B cell (primary cell): Measurements from ENCODE around the gene ATL1. TPM values are rescaled to one million over a fixed set of nuclear protein-coding genes. Genes with fewer than 3 reads are reported as not detected.

ENCODE experiments used
- ATAC-seq: fragments of 200-7000 bp; cut with Tn5 transposase; one replicate; pipeline ENCODE4 v1.10.0; 2021; ENCODE audit warnings: low read depth, mild to moderate bottlenecking, moderate number of reproducible peaks, moderate library complexity
- CTCF ChIA-PET: fragments of 350-600 bp; sonication (Branson Sonifier 250); formaldehyde crosslinking; loops from one replicate; lab custom pipeline; 2021; ENCODE audit warnings: antibody characterized with exemption, inconsistent platforms; lab: Charles Lee
- POLR2A ChIA-PET: fragments of 350-600 bp; sonication (Branson Sonifier 250); formaldehyde crosslinking; loops from one replicate; lab custom pipeline; 2021; ENCODE audit warnings: antibody characterized with exemption; lab: Charles Lee
- DNase-seq: peaks from one replicate; pipeline ENCODE4 v3.0.0; 2013
- H2AFZ ChIP-seq: 2 replicates; pipeline ENCODE4 v1.6.1; 2012; ENCODE audit warnings: mild to moderate bottlenecking, low read depth, low read length; ENCODE audit not compliant: insufficient read depth, poor library complexity, severe bottlenecking
- H3K27ac ChIP-seq, 2 donors: 1 replicate in 1 of 2; 2 replicates in 1 of 2; pipeline ENCODE4 v1.5.1; 2012 to 2013; ENCODE audit warnings: low read length in 2 of 2, mild to moderate bottlenecking in 2 of 2, moderate library complexity in 1 of 2
- H3K27me3 ChIP-seq, 4 experiments: fragments of 200-600 bp in 1 of 4; sonication (generic) in 1 of 4; replicated peaks in 1 of 4; 1 replicate in 2 of 4; 2 replicates in 2 of 4; pipeline versions ENCODE4 v1.6.1 to v1.7.0; 2013 to 2016; ENCODE audit warnings: low read length in 3 of 4, mild to moderate bottlenecking in 2 of 4, mixed read lengths in 1 of 4, moderate library complexity in 1 of 4; ENCODE audit not compliant: insufficient read depth in 4 of 4, control insufficient read depth in 3 of 4; ENCODE audit errors: control extremely low read depth in 1 of 4
- H3K36me3 ChIP-seq, 2 experiments: replicated peaks in 1 of 2; 1 replicate in 1 of 2; 2 replicates in 1 of 2; pipeline versions ENCODE4 v1.6.1 to v1.7.1; 2013; ENCODE audit warnings: low read length in 1 of 2; ENCODE audit not compliant: insufficient read depth in 2 of 2, control insufficient read depth in 1 of 2; ENCODE audit errors: control extremely low read depth in 1 of 2, extremely low read depth in 1 of 2
- H3K4me1 ChIP-seq, 2 donors: fragments of 200-600 bp in 1 of 2; sonication (generic) in 1 of 2; 1 replicate in 1 of 2; 2 replicates in 1 of 2; pipeline versions ENCODE4 v1.5.1 to v1.6.1; 2013 to 2017; ENCODE audit warnings: low read length in 2 of 2; ENCODE audit not compliant: control insufficient read depth in 2 of 2, insufficient read depth in 2 of 2
- H3K4me2 ChIP-seq: replicated peaks from 2 replicates; pipeline ENCODE3; 2012; ENCODE audit warnings: mild to moderate bottlenecking, low read depth, low read length; ENCODE audit not compliant: poor library complexity, severe bottlenecking
- H3K4me3 ChIP-seq, 5 experiments: fragments of 200-600 bp in 1 of 5; sonication (generic) in 1 of 5; 1 replicate in 3 of 5; 2 replicates in 2 of 5; pipeline versions ENCODE4 v1.5.1 to v1.7.0; 2011 to 2016; ENCODE audit warnings: low read length in 4 of 5, mild to moderate bottlenecking in 4 of 5, low read depth in 2 of 5, control low read depth in 1 of 5, moderate library complexity in 1 of 5; ENCODE audit not compliant: insufficient read depth in 1 of 5; ENCODE audit errors: control extremely low read depth in 1 of 5, extremely low read depth in 1 of 5
- H3K79me2 ChIP-seq: fragments of 200-600 bp; sonication (generic); one replicate; pipeline ENCODE4 v1.6.0; 2016; ENCODE audit warnings: low read length; ENCODE audit not compliant: control insufficient read depth, insufficient read depth
- H3K9ac ChIP-seq: fragments of 200-600 bp; sonication (generic); 2 replicates; pipeline ENCODE4 v1.6.1; 2017; ENCODE audit warnings: mild to moderate bottlenecking, low read length, moderate library complexity
- H3K9me3 ChIP-seq, 3 donors: one replicate each; pipeline versions ENCODE4 v1.6.1 to v1.7.1; 2013; ENCODE audit warnings: low read length in 2 of 3; ENCODE audit not compliant: control insufficient read depth in 2 of 3, insufficient read depth in 1 of 3; ENCODE audit errors: control extremely low read depth in 1 of 3
- H4K20me1 ChIP-seq: 2 replicates; pipeline ENCODE4 v1.6.0; 2012; ENCODE audit warnings: mild to moderate bottlenecking, low read length; ENCODE audit not compliant: insufficient read depth, control insufficient read depth, poor library complexity, severe bottlenecking
- H3K27ac Mint-ChIP-seq: one replicate; pipeline ENCODE4 v1.8.0; 2021; ENCODE audit warnings: mixed read lengths
- H3K27me3 Mint-ChIP-seq: one replicate; pipeline ENCODE4 v1.8.0; 2021; ENCODE audit warnings: mixed read lengths
- H3K4me1 Mint-ChIP-seq: one replicate; pipeline ENCODE4 v1.8.0; 2021; ENCODE audit warnings: mixed read lengths
- H3K4me3 Mint-ChIP-seq: one replicate; pipeline ENCODE4 v1.8.0; 2021; ENCODE audit warnings: mixed read lengths
- H3K9me3 Mint-ChIP-seq: one replicate; pipeline ENCODE4 v1.8.0; 2022; ENCODE audit warnings: mixed read lengths; ENCODE audit not compliant: insufficient read depth
- EZH2 ChIP-seq: IDR thresholded peaks from 2 replicates; pipeline ENCODE4 v1.6.1; 2012; ENCODE audit warnings: borderline replicate concordance, low read depth, mild to moderate bottlenecking, moderate library complexity, low read length; ENCODE audit not compliant: insufficient read depth, poor library complexity, severe bottlenecking
- WGBS: methylation state at CpG from one replicate; pipeline ENCODE4 v1.1.5; 2013; ENCODE audit warnings: missing lambda C conversion rate; ENCODE audit not compliant: insufficient coverage; 5-methylcytosine and 5-hydroxymethylcytosine counted together
- intact Hi-C: fragments of 100-400 bp; cut with micrococcal nuclease; formaldehyde crosslinking; loops from one replicate; pipeline ENCODE4 v1.10.0; 2022
- polyA plus RNA-seq: library from polyadenylated mRNA; depleted of rRNA; stranded (reverse); fragments of >200 nt; gene quantifications from 2 replicates; pipeline ENCODE4 v1.2.3, GENCODE V29; 2012
- total RNA-seq, 2 donors: library from RNA; stranded (reverse); fragments of 120-200 nt in 1 of 2; gene quantifications; 1 replicate in 1 of 2; 2 replicates in 1 of 2; pipeline versions ENCODE4 v1.2.3 to v1.2.4, GENCODE V29; 2013 to 2022
- TF ChIP-seq, protein P1 (sequence below): fragments of 200-600 bp; IDR thresholded peaks from one replicate; pipeline ENCODE4 v1.8.0; 2022; ENCODE audit warnings: antibody characterized with exemption, mild to moderate bottlenecking

The ATL1 gene
- total and polyA plus RNA-seq, 2 donors (not counting 1 experiment from before 2014, with no cell fraction given): 2.9 TPM

DNA sequence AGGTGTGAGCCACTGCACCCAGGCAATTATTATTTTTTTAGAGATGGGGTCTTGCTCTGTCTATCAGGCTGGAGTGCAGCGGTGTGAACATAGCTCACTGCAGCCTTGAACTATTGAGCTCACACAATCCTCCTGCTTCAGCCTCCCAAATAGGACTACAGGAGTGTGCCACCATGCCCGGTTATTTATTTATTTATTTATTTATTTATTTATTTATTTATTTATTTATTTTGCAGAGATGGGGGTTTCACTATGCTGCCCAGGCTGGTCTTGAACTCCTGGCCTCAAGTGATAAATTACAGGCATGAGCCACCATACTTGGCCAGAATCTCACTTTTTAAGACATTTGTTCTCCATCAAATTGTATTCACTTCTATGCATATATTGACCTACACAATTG is 56.3 kb downstream of the ATL1 start:
- Histone ChIP-seq H3K4me2 (no peak overlapping the region), H3K27ac (no peak overlapping the region), H3K36me3 (no peaks in the 10 kb centered on the region), H3K4me3 (no peak overlapping the region), H3K27me3 (no peaks in the 10 kb centered on the region), H3K79me2 (no peaks in the 10 kb centered on the region), H3K9me3 (no peaks in the 10 kb centered on the region), H4K20me1 (no peaks in the 10 kb centered on the region), H3K4me1 (no peaks in the 10 kb centered on the region), H2AFZ (no peak overlapping the region), H3K9ac (no peak overlapping the region)
- DNase-seq (no peak), ATAC-seq (no peak)
- CTCF ChIA-PET: interaction anchor here (1.1 to 2.9 kb wide), 5 partner anchors 12 to 244 kb away, joined by 4 to 13 read pairs (median 10); no protein-coding TSS in a partner anchor
- H3K27me3 Mint-ChIP-seq: no peaks in the 10 kb centered on the region
- intact Hi-C loops: no loop called here
- TF ChIP-seq EZH2: no peak
- TF ChIP-seq, protein P1, sequence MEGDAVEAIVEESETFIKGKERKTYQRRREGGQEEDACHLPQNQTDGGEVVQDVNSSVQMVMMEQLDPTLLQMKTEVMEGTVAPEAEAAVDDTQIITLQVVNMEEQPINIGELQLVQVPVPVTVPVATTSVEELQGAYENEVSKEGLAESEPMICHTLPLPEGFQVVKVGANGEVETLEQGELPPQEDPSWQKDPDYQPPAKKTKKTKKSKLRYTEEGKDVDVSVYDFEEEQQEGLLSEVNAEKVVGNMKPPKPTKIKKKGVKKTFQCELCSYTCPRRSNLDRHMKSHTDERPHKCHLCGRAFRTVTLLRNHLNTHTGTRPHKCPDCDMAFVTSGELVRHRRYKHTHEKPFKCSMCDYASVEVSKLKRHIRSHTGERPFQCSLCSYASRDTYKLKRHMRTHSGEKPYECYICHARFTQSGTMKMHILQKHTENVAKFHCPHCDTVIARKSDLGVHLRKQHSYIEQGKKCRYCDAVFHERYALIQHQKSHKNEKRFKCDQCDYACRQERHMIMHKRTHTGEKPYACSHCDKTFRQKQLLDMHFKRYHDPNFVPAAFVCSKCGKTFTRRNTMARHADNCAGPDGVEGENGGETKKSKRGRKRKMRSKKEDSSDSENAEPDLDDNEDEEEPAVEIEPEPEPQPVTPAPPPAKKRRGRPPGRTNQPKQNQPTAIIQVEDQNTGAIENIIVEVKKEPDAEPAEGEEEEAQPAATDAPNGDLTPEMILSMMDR: no peak
- POLR2A ChIA-PET: no interaction called here
- WGBS: no CpG with 5 or more reads among the region's 2 CpGs
- H3K9me3 Mint-ChIP-seq: no peaks in the 10 kb centered on the region
- no peak overlapping the region for H3K4me3 Mint-ChIP-seq
- no peak overlapping the region for H3K27ac Mint-ChIP-seq
- H3K4me1 Mint-ChIP-seq: peaks cover 5% of the 10 kb centered on the region

DNA sequence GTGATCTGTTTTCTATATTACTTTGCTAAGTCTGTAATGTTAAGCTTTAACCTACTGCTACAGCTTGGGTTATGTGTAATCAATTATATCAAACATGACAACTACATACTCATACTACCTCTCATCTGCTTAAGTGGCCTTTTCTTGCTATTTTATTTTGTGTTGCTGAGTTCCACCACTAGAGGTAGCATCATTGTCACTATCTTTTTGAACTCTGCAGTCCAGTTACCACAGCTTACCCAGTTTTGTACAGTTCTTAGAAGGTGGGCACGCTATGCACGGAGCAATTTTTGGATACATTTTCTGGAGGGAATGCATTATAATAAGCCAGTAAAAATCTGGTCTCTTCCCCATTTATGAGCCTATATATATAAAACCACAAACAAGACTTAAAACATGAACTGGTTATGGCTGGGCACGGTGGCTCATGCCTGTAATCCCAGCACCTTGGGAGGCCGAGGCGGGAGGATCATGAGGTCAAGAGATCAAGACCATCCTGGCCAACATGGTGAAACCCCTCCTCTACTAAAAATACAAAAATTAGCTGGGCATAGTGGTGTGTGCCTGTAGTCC is 59.7 kb downstream of the ATL1 start:
- Histone ChIP-seq H2AFZ (no peak overlapping the region), H3K9ac (no peak overlapping the region), H3K79me2 (no peaks in the 10 kb centered on the region), H3K4me2 (no peak overlapping the region), H3K4me3 (no peak overlapping the region), H4K20me1 (no peaks in the 10 kb centered on the region), H3K27me3 (no peaks in the 10 kb centered on the region), H3K9me3 (no peaks in the 10 kb centered on the region), H3K27ac (no peak overlapping the region), H3K4me1 (no peaks in the 10 kb centered on the region), H3K36me3 (no peaks in the 10 kb centered on the region)
- Mint-ChIP-seq H3K4me1 (peaks cover 5% of the 10 kb centered on the region), H3K27ac (no peak overlapping the region), H3K9me3 (no peaks in the 10 kb centered on the region), H3K4me3 (no peak overlapping the region), H3K27me3 (no peaks in the 10 kb centered on the region)
- no peak for ATAC-seq
- intact Hi-C loops: loop anchor here (1.0 kb wide), 2 partner anchors 95 to 159 kb away; no protein-coding TSS in a partner anchor
- 100% methylated on average over 1 of the region's 5 CpGs for WGBS
- ChIA-PET CTCF (interaction anchor here (0.7 to 4.0 kb wide), 19 partner anchors 9 to 247 kb away, joined by 3 to 90 read pairs (median 4); no protein-coding TSS in a partner anchor), POLR2A (interaction anchor here (0.6 kb wide), 1 partner anchor 97 kb away, joined by 4 read pairs; no protein-coding TSS in a partner anchor)
- DNase-seq: peak; percentile 56
- TF ChIP-seq EZH2: no peak
- TF ChIP-seq, protein P1: peak; percentile 73
